ENCODE data around the gene HIVEP1. TPM values are rescaled to one million over a fixed set of nuclear protein-coding genes. Genes with fewer than 3 reads are reported as not detected.

Gene HIVEP1
- total and polyA plus RNA-seq, 2 of the 13 experiments (the other 11 are each of a cell fraction or from before 2014, with no cell fraction given) = 7.4 to 9.9 TPM

DNA sequence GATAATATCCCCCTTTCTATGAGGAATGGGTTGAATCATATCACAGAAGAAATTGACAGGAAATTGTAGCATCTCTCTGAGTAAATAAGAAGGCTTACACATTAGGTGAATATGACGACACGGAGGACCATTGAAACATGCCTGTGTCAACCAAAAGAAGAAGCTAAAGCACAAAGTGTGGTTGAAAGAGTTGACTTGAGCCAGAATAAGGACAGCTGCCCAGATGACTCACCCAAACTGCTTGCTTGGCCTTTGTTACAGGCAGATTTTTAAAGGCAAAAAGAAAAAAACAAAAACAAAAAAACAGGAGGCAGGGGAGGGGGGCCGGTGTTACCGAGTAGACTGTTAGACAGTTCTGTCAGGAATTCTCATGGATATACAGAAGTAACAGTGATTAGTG, 148.2 kb downstream of the HIVEP1 start:
- FAIRE-seq (no peak), ATAC-seq (no peak), DNase-seq (ENCODE audit: low spot score) (no peak)
- peaks cover 11 to 27% of the 10 kb centered on the region in 2 experiments for H3K36me3 ChIP-seq (replicated peaks in 1 of 2; ENCODE audit: control insufficient read depth in 1 of 2, insufficient read depth in 2 of 2, low read length in 2 of 2)
- H3K27ac ChIP-seq (ENCODE audit: extremely low read length, insufficient read depth, low read length) = no peak overlapping the region
- no peak overlapping the region for H3K9ac ChIP-seq (ENCODE audit: insufficient read depth, low read depth, low read length)
- TF ChIP-seq HNRNPH1 (optimal IDR thresholded peaks at IDR 0.05; ENCODE audit: low read depth, low read length) (no peak), CENPX (CRISPR knock-in tag; IDR thresholded peaks at IDR 0.05) (no peak), ZNF224 (CRISPR knock-in tag; IDR thresholded peaks at IDR 0.05) (no peak), DDIT3 (CRISPR knock-in tag; IDR thresholded peaks at IDR 0.05) (no peak), TAF1 (CRISPR knock-in tag; IDR thresholded peaks at IDR 0.05) (no peak), ZBTB14 (CRISPR knock-in tag; IDR thresholded peaks at IDR 0.05) (no peak), ZNF550 (CRISPR knock-in tag; IDR thresholded peaks at IDR 0.05; ENCODE audit: borderline replicate concordance) (no peak), TGIF2 (CRISPR knock-in tag; IDR thresholded peaks at IDR 0.05) (no peak), ZFAT (CRISPR knock-in tag; conservative IDR thresholded peaks at IDR 0.05) (no peak), DR1 (CRISPR knock-in tag; IDR thresholded peaks at IDR 0.05) (no peak), SRSF1 (optimal IDR thresholded peaks at IDR 0.05; ENCODE audit: low read depth, low read length) (no peak), ZNF333 (CRISPR knock-in tag; IDR thresholded peaks at IDR 0.05; ENCODE audit: borderline replicate concordance) (no peak)
- TF ChIP-seq, protein P1, sequence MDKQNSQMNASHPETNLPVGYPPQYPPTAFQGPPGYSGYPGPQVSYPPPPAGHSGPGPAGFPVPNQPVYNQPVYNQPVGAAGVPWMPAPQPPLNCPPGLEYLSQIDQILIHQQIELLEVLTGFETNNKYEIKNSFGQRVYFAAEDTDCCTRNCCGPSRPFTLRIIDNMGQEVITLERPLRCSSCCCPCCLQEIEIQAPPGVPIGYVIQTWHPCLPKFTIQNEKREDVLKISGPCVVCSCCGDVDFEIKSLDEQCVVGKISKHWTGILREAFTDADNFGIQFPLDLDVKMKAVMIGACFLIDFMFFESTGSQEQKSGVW (CRISPR knock-in tag; IDR thresholded peaks at IDR 0.05; ENCODE audit: borderline replicate concordance) = no peak
- TF ChIP-seq, protein P2, sequence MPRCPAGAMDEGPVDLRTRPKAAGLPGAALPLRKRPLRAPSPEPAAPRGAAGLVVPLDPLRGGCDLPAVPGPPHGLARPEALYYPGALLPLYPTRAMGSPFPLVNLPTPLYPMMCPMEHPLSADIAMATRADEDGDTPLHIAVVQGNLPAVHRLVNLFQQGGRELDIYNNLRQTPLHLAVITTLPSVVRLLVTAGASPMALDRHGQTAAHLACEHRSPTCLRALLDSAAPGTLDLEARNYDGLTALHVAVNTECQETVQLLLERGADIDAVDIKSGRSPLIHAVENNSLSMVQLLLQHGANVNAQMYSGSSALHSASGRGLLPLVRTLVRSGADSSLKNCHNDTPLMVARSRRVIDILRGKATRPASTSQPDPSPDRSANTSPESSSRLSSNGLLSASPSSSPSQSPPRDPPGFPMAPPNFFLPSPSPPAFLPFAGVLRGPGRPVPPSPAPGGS (CRISPR knock-in tag; IDR thresholded peaks at IDR 0.05) = no peak
- intact Hi-C loops (cut with micrococcal nuclease; ENCODE audit: unreplicated experiment) (no loop called here), in situ Hi-C loops (cut with HindIII; ENCODE audit: extremely low pct_ligation_motif_present, low pct_unique_long_range_greater_than_20kb) (no loop called here)
- H2AFZ ChIP-seq (ENCODE audit: low read length) = no peak overlapping the region
- no peaks in the 10 kb centered on the region for H3K9me3 ChIP-seq (ENCODE audit: low read length)
- H3K4me1 ChIP-seq (ENCODE audit: insufficient read depth, low read length) = no peaks in the 10 kb centered on the region
- BruUV-seq (replicated peaks) = no TSS peak
- no peak overlapping the region for H3K4me3 ChIP-seq (replicated peaks in 1 of 3; ENCODE audit: insufficient read depth in 1 of 3, low read depth in 2 of 3, low read length in 3 of 3)
- H4K20me1 ChIP-seq (ENCODE audit: insufficient read depth, low read length) = 0 out of 2 replicates have a peak, but pooled peaks cover 2% of the 10 kb centered on the region
- WGBS (ENCODE audit: low lambda C conversion rate) = 94% methylated on average over 4 of the region's 4 CpGs
- H3K27me3 ChIP-seq (ENCODE audit: control insufficient read depth in 1 of 2, insufficient read depth in 2 of 2, low read length in 2 of 2) = no peaks in the 10 kb centered on the region
- CTCF ChIA-PET (ENCODE audit: low intra/inter-chr PET ratio, low total read pairs) = no interaction called here
- H3K4me2 ChIP-seq (ENCODE audit: low read depth, low read length) = no peak overlapping the region
- no peaks in the 10 kb centered on the region for H3K79me2 ChIP-seq (ENCODE audit: insufficient read depth, low read length)
- POLR2A ChIA-PET = no interaction called here

All from HepG2 (cell line).